K562 (cell line): Measurements from ENCODE around the gene TSPAN3. TPM values are rescaled to one million over a fixed set of nuclear protein-coding genes. Genes with fewer than 3 reads are reported as not detected.

ENCODE experiments used
- ATAC-seq: fragments of 200-7000 bp; cut with Tn5 transposase; 3 replicates; pipeline ENCODE4 v1.9.1; 2020; ENCODE audit warnings: moderate library complexity
- BruUV-seq: library from RNA; stranded (reverse); fragments of 400-500 nt; replicated peaks from 2 replicates; lab custom pipeline; 2021; lab: Mats Ljungman, UMichigan
- CTCF ChIA-PET: fragments of 300-600 bp; formaldehyde crosslinking; extraction: SDS; loops from one replicate; lab custom pipeline; 2021; ENCODE audit warnings: low intra/inter-chr PET ratio; lab: Yijun Ruan, JAX
- POLR2A ChIA-PET: fragments of 300-600, 350-650 bp; sonication (Branson Sonifier 250); formaldehyde crosslinking; extraction: SDS; loops from one replicate; lab custom pipeline; 2021; ENCODE audit warnings: antibody characterized with exemption, inconsistent platforms; lab: Yijun Ruan, JAX
- DNase-seq, 4 experiments: peaks; one replicate each; pipeline versions ENCODE4 v3.0.0 to v3.0.0-alpha.2; 2011 to 2018; ENCODE audit warnings: low spot score in 3 of 4, mixed read lengths in 3 of 4; ENCODE audit errors: extremely low read depth in 1 of 4
- FAIRE-seq: peaks from 2 replicates; lab custom pipeline; 2011; peaks lifted over from hg19 to GRCh38; lab: Jason Lieb, UNC
- H2AFZ ChIP-seq: 2 replicates; pipeline ENCODE4 v1.6.0; 2011; ENCODE audit warnings: low read depth, low read length, control low read depth, inconsistent platforms
- H3K27ac ChIP-seq: fragments of 200-600 bp; 3 replicates; pipeline ENCODE4 v1.8.0; 2011; ENCODE audit warnings: low read depth, mild to moderate bottlenecking, control low read depth, inconsistent platforms, low read length, moderate library complexity, mixed read lengths; ENCODE audit errors: extremely low read depth
- H3K27me3 ChIP-seq, 2 experiments: fragments of 300-600 bp in 1 of 2; 2 replicates in 1 of 2; 3 replicates in 1 of 2; pipeline versions ENCODE4 v1.6.0 to v1.8.0; 2011; ENCODE audit warnings: inconsistent platforms in 2 of 2, low read length in 2 of 2, mild to moderate bottlenecking in 1 of 2, mixed read lengths in 1 of 2, moderate library complexity in 1 of 2; ENCODE audit not compliant: control insufficient read depth in 2 of 2, insufficient read depth in 2 of 2
- H3K36me3 ChIP-seq: fragments of 300-600 bp; 3 replicates; pipeline ENCODE4 v1.8.0; 2011; ENCODE audit warnings: mild to moderate bottlenecking, low read length, inconsistent platforms; ENCODE audit not compliant: control insufficient read depth, insufficient read depth
- H3K4me1 ChIP-seq, 2 experiments: fragments of 200-600 bp in 1 of 2; replicated peaks in 1 of 2; 2 replicates in 1 of 2; 3 replicates in 1 of 2; pipeline versions ENCODE4 v1.5.1 to v1.8.0; 2011; ENCODE audit warnings: inconsistent platforms in 2 of 2, low read length in 2 of 2, mild to moderate bottlenecking in 1 of 2, mixed read lengths in 1 of 2, moderate library complexity in 1 of 2; ENCODE audit not compliant: control insufficient read depth in 2 of 2, insufficient read depth in 2 of 2
- H3K4me2 ChIP-seq: 2 replicates; pipeline ENCODE4 v1.6.1; 2011; ENCODE audit warnings: low read length, control low read depth, inconsistent platforms, mixed read lengths; ENCODE audit not compliant: insufficient read depth
- H3K4me3 ChIP-seq: fragments of 200-600 bp; sonication (generic), shearing (Covaris generic); 2 replicates; pipeline ENCODE4 v1.5.1; 2016; ENCODE audit warnings: control low read depth, inconsistent platforms
- H3K79me2 ChIP-seq: fragments of 200-600 bp; 3 replicates; pipeline ENCODE4 v1.8.0; 2011; ENCODE audit warnings: low read length, inconsistent platforms; ENCODE audit not compliant: control insufficient read depth, insufficient read depth
- H3K9ac ChIP-seq, 2 experiments: 2 replicates each; pipeline versions ENCODE4 v1.6.0 to v1.6.1; 2011; ENCODE audit warnings: low read depth in 2 of 2, low read length in 2 of 2, control low read depth in 1 of 2, inconsistent platforms in 1 of 2, mild to moderate bottlenecking in 1 of 2, mixed read lengths in 1 of 2; ENCODE audit not compliant: insufficient read depth in 1 of 2
- H3K9me1 ChIP-seq: one replicate; pipeline ENCODE4 v1.6.0; 2011; ENCODE audit warnings: inconsistent platforms, mild to moderate bottlenecking, low read length, moderate library complexity; ENCODE audit not compliant: control insufficient read depth, insufficient read depth
- H3K9me3 ChIP-seq: replicated peaks from 2 replicates; pipeline ENCODE4 v1.5.1; 2011; ENCODE audit warnings: low read depth, low read length, inconsistent platforms; ENCODE audit not compliant: control insufficient read depth, insufficient read depth
- H4K20me1 ChIP-seq: replicated peaks from 2 replicates; pipeline ENCODE4 v1.6.1; 2011; ENCODE audit warnings: low read length, inconsistent platforms, mixed read lengths; ENCODE audit not compliant: control insufficient read depth, insufficient read depth
- CREB1 ChIP-seq, 2 experiments: sonication (generic) in 1 of 2; formaldehyde crosslinking in 1 of 2; IDR thresholded peaks; 2 replicates each; pipeline versions ENCODE4 v1.6.1 to v1.8.0; 2012 to 2022; ENCODE audit warnings: inconsistent platforms in 1 of 2, mild to moderate bottlenecking in 1 of 2, missing genetic modification reagents in 1 of 2, moderate library complexity in 1 of 2
- DLX4 ChIP-seq: fragments of 250-450 bp; sonication (Bioruptor Pico); IDR thresholded peaks from 2 replicates; pipeline ENCODE4 v1.6.1; 2021; ENCODE audit warnings: mild to moderate bottlenecking
- GABPB2 ChIP-seq: fragments of 250-450 bp; sonication (Bioruptor Pico); conservative IDR thresholded peaks from 2 replicates; pipeline ENCODE4 v1.5.1; 2021; ENCODE audit warnings: mild to moderate bottlenecking
- HNRNPH1 ChIP-seq: fragments of 200-400 bp; formaldehyde crosslinking; optimal IDR thresholded peaks from 2 replicates; pipeline ENCODE3; 2017; ENCODE audit warnings: low read depth, mild to moderate bottlenecking, low read length, moderate library complexity
- HOMEZ ChIP-seq: fragments of 250-450 bp; sonication (Bioruptor Pico); IDR thresholded peaks from 2 replicates; pipeline ENCODE4 v1.4.0; 2020; ENCODE audit warnings: mild to moderate bottlenecking, moderate library complexity
- MEF2D ChIP-seq: conservative IDR thresholded peaks from 2 replicates; pipeline ENCODE4 v1.6.1; 2016; ENCODE audit warnings: low read depth, missing genetic modification characterization, missing compliant biosample characterization
- TAF7 ChIP-seq: fragments of 450-650 bp; IDR thresholded peaks from 2 replicates; pipeline ENCODE4 v1.6.1; 2016; ENCODE audit warnings: missing genetic modification characterization, missing compliant biosample characterization
- WGBS: fragments of 100-300 bp; shearing (Covaris generic); methylation state at CpG from one replicate; pipeline ENCODE4 v1.1.6; 2016; ENCODE audit warnings: low coverage, mixed read lengths; ENCODE audit not compliant: insufficient coverage; ENCODE audit errors: missing lambda C conversion rate; 5-methylcytosine and 5-hydroxymethylcytosine counted together
- in situ Hi-C: fragments of 300-500 bp; cut with MboI; formaldehyde crosslinking; loops from 4 replicates; pipeline ENCODE4 v1.15.0; 2018; ENCODE audit warnings: inconsistent platforms, mixed read lengths
- intact Hi-C: fragments of 100-400 bp; cut with micrococcal nuclease; formaldehyde crosslinking; loops from 2 replicates; pipeline ENCODE4 v1.14.2; 2022
- polyA plus RNA-seq, 8 experiments: library from polyadenylated mRNA; depleted of rRNA in 4 of 8; stranded (reverse) in 5 of 8; unstranded in 3 of 8; fragments of >200 nt; fragmentation: Nextera tagmentation in 2 of 8; fragmentation: Illumina TruSeq in 1 of 8; extraction: Ambion mirVana in 2 of 8; extraction: Trizol in 1 of 8; gene quantifications; 2 replicates each; pipeline versions ENCODE4 v1.2.1 to v1.2.3, GENCODE V29; 2011 to 2014; ENCODE audit warnings: inconsistent platforms in 1 of 8, missing spikeins in 1 of 8
- total RNA-seq, 7 experiments: library from RNA; depleted of rRNA in 6 of 7; stranded (reverse); fragments of >200 nt in 6 of 7; fragmentation: Illumina TruSeq in 2 of 7; extraction: Trizol in 2 of 7; gene quantifications; 2 replicates each; pipeline versions ENCODE4 v1.2.1 to v1.2.3, GENCODE V29; 2011 to 2021; ENCODE audit warnings: low replicate concordance in 1 of 7

Gene TSPAN3
- total and polyA plus RNA-seq, 9 of the 15 experiments (the other 6 are each of a cell fraction or from before 2014, with no cell fraction given), result 14.3 to 144 (median 71.1) TPM

GRCh38 chr15:77042245-77042919 is 28.5 kb downstream of the TSPAN3 start:
- FAIRE-seq, result no peak
- BruUV-seq, result no TSS peak
- ChIA-PET POLR2A (interaction anchor here (1.6 kb wide), 1 partner anchor 11 kb away, joined by 3 read pairs; no protein-coding TSS in a partner anchor), CTCF (no interaction called here)
- Histone ChIP-seq H3K9ac (no peak overlapping the region), H3K9me3 (no peaks in the 10 kb centered on the region), H3K79me2 (no peaks in the 10 kb centered on the region), H4K20me1 (no peaks in the 10 kb centered on the region), H3K4me1 (no peaks in the 10 kb centered on the region), H3K4me2 (no peak overlapping the region), H3K27ac (no peak overlapping the region), H3K36me3 (peaks cover 38% of the 10 kb centered on the region; the same call in 1 of the 3 replicates), H2AFZ (no peak overlapping the region), H3K9me1 (no peaks in the 10 kb centered on the region), H3K4me3 (no peak overlapping the region), H3K27me3 (no peaks in the 10 kb centered on the region)
- no peak for TF ChIP-seq GABPB2 (CRISPR knock-in tag)
- no peak for TF ChIP-seq MEF2D (tag)
- TF ChIP-seq CREB1 (IDR thresholded peaks at IDR 0.05), result no peak
- no peak for TF ChIP-seq CREB1 (CRISPR knock-in tag; IDR thresholded peaks at IDR 0.05)
- no peak for TF ChIP-seq HOMEZ (CRISPR knock-in tag)
- no peak for TF ChIP-seq TAF7 (tag)
- no peak for TF ChIP-seq DLX4 (CRISPR knock-in tag)
- no peak for TF ChIP-seq HNRNPH1
- DNase-seq, result no peak
- intact Hi-C loops, result no loop called here
- ATAC-seq, result no peak
- 61% methylated on average over 8 of the region's 8 CpGs for WGBS
- in situ Hi-C loops, result no loop called here
